Panc1 (cell line): ENCODE results near the gene GDF11. TPM values are rescaled to one million over a fixed set of nuclear protein-coding genes. Genes with fewer than 3 reads are reported as not detected.
A peak's percentile ranks its signal among the peaks of the same experiment; 100 is the strongest.

Source experiments
- ATAC-seq: fragments of 200-7000 bp; cut with Tn5 transposase; 2 replicates; pipeline ENCODE4 v1.9.1; 2020; ENCODE audit warnings: mild to moderate bottlenecking, moderate library complexity
- BruUV-seq: library from RNA; stranded (reverse); fragments of 400-500 nt; replicated peaks from 2 replicates; lab custom pipeline; 2021; lab: Mats Ljungman, UMichigan
- CTCF ChIA-PET: fragments of 300-600 bp; sonication (Branson Sonifier 250); formaldehyde crosslinking; loops from one replicate; lab custom pipeline; 2022; ENCODE audit warnings: antibody characterized with exemption; lab: Charles Lee
- POLR2A ChIA-PET: fragments of 300-600 bp; sonication (Branson Sonifier 250); formaldehyde crosslinking; loops from one replicate; lab custom pipeline; 2022; ENCODE audit warnings: antibody characterized with exemption; lab: Charles Lee
- DNase-seq: peaks from one replicate; pipeline ENCODE4 v3.0.0-alpha.2; 2010; ENCODE audit warnings: low read depth, low spot score
- H3K27ac ChIP-seq: 2 replicates; pipeline ENCODE4 v1.5.1; 2011; ENCODE audit warnings: mild to moderate bottlenecking, low read length, inconsistent platforms
- H3K27me3 ChIP-seq: fragments of 200-500 bp; sonication (Bioruptor generic); 2 replicates; pipeline ENCODE4 v1.6.0; 2014; ENCODE audit warnings: low read length, inconsistent platforms; ENCODE audit not compliant: control insufficient read depth, insufficient read depth
- H3K36me3 ChIP-seq: fragments of 200-500 bp; sonication (Bioruptor generic); 2 replicates; pipeline ENCODE4 v1.5.1; 2014; ENCODE audit warnings: inconsistent platforms, mild to moderate bottlenecking, low read length, moderate library complexity; ENCODE audit not compliant: control insufficient read depth, insufficient read depth
- H3K4me1 ChIP-seq: 2 replicates; pipeline ENCODE4 v1.5.1; 2011; ENCODE audit warnings: inconsistent platforms, mild to moderate bottlenecking, low read length, moderate library complexity; ENCODE audit not compliant: control insufficient read depth, insufficient read depth
- H3K4me3 ChIP-seq, 2 experiments: 2 replicates each; pipeline ENCODE4 v1.5.1; 2011 to 2012; ENCODE audit warnings: low read depth in 2 of 2, low read length in 2 of 2, mild to moderate bottlenecking in 2 of 2, inconsistent platforms in 1 of 2, moderate library complexity in 1 of 2
- H3K9me3 ChIP-seq: fragments of 200-500 bp; sonication (Bioruptor generic); 2 replicates; pipeline ENCODE4 v1.5.1; 2014; ENCODE audit warnings: low read depth, mild to moderate bottlenecking, inconsistent platforms, low read length, moderate library complexity; ENCODE audit not compliant: control insufficient read depth, insufficient read depth
- CTCF ChIP-seq: fragments of 450-650 bp; IDR thresholded peaks from 2 replicates; pipeline ENCODE4 v1.5.1; 2017; ENCODE audit warnings: mild to moderate bottlenecking
- POLR2AphosphoS5 ChIP-seq: IDR thresholded peaks from 2 replicates; pipeline ENCODE4 v1.6.1; 2012; ENCODE audit warnings: mild to moderate bottlenecking, low read depth, low read length, moderate library complexity
- SIN3A ChIP-seq: IDR thresholded peaks from 2 replicates; pipeline ENCODE4 v1.6.1; 2012; ENCODE audit warnings: low read depth, mild to moderate bottlenecking, low read length, moderate library complexity, borderline replicate concordance; ENCODE audit not compliant: insufficient read depth
- TCF7L2 ChIP-seq: IDR thresholded peaks from 2 replicates; pipeline ENCODE4 v1.6.1; 2011; ENCODE audit warnings: mild to moderate bottlenecking, low read depth, low read length, inconsistent platforms
- in situ Hi-C: cut with HindIII; loops from 2 replicates; pipeline ENCODE4 v1.10.0; 2016; ENCODE audit warnings: low sequenced_read_pairs, low pct_unique_long_range_greater_than_20kb
- intact Hi-C: fragments of 100-400 bp; cut with micrococcal nuclease; formaldehyde crosslinking; loops from one replicate; pipeline ENCODE4 v1.10.0; 2022; ENCODE audit not compliant: unreplicated experiment
- total RNA-seq: library from RNA; stranded (reverse); gene quantifications from one replicate; pipeline ENCODE4 v1.2.1, GENCODE V29; 2021; ENCODE audit not compliant: unreplicated experiment
- TF ChIP-seq, protein P1 (sequence below), 2 experiments: IDR thresholded peaks; 2 replicates each; pipeline ENCODE4 v1.6.1; 2011 to 2012; ENCODE audit warnings: low read depth in 2 of 2, control low read depth in 1 of 2, low read length in 1 of 2, mild to moderate bottlenecking in 1 of 2, moderate library complexity in 1 of 2; ENCODE audit not compliant: insufficient read depth in 1 of 2

GDF11 gene
- total RNA-seq, 1 experiment from 2014 or later = 11.8 TPM

- no peak for ATAC-seq
- ChIA-PET CTCF (interaction anchor here (0.7 kb wide), 1 partner anchor 547 kb away, joined by 10 read pairs; no protein-coding TSS in a partner anchor), POLR2A (interaction anchor here (0.5 kb wide), 1 partner anchor 714 kb away, joined by 4 read pairs; no protein-coding TSS in a partner anchor)
- BruUV-seq = TSS peak; percentile 89
- DNase-seq = no peak
- intact Hi-C loops = no loop called here
- H3K27ac ChIP-seq = peak overlapping the region; percentile 93
- peaks cover 20% of the 10 kb centered on the region for H3K4me1 ChIP-seq
- in situ Hi-C loops = no loop called here
- peak overlapping the region; percentile 70 to 78 for H3K4me3 ChIP-seq
- H3K36me3 ChIP-seq = no peaks in the 10 kb centered on the region
- TF ChIP-seq SIN3A (no peak), TCF7L2 (no peak), CTCF (no peak), POLR2AphosphoS5 (no peak)
- TF ChIP-seq, protein P1, sequence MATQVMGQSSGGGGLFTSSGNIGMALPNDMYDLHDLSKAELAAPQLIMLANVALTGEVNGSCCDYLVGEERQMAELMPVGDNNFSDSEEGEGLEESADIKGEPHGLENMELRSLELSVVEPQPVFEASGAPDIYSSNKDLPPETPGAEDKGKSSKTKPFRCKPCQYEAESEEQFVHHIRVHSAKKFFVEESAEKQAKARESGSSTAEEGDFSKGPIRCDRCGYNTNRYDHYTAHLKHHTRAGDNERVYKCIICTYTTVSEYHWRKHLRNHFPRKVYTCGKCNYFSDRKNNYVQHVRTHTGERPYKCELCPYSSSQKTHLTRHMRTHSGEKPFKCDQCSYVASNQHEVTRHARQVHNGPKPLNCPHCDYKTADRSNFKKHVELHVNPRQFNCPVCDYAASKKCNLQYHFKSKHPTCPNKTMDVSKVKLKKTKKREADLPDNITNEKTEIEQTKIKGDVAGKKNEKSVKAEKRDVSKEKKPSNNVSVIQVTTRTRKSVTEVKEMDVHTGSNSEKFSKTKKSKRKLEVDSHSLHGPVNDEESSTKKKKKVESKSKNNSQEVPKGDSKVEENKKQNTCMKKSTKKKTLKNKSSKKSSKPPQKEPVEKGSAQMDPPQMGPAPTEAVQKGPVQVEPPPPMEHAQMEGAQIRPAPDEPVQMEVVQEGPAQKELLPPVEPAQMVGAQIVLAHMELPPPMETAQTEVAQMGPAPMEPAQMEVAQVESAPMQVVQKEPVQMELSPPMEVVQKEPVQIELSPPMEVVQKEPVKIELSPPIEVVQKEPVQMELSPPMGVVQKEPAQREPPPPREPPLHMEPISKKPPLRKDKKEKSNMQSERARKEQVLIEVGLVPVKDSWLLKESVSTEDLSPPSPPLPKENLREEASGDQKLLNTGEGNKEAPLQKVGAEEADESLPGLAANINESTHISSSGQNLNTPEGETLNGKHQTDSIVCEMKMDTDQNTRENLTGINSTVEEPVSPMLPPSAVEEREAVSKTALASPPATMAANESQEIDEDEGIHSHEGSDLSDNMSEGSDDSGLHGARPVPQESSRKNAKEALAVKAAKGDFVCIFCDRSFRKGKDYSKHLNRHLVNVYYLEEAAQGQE (IDR thresholded peaks at IDR 0.05; ENCODE audit: insufficient read depth in 1 of 2, low read depth in 2 of 2, low read length in 1 of 2) = no peak
- no peaks in the 10 kb centered on the region for H3K27me3 ChIP-seq
- no peaks in the 10 kb centered on the region for H3K9me3 ChIP-seq
Observed at GRCh38 chr12:55715169-55715764, 27.7 kb upstream of the GDF11 start.

GRCh38 chr12:55715833-55716581 lies 26.9 kb upstream of the GDF11 start, which contains the start of gene BLOC1S1:
Gene BLOC1S1, plus strand, starts transcription at chr12:55716046. Its CDS starts 6 bp downstream, at chr12:55716052.
- in situ Hi-C loops = no loop called here
- BruUV-seq = no TSS peak

More at GRCh38 chr12:55715833-55716581, 26.9 kb upstream of the GDF11 start, which contains the start of gene BLOC1S1:
- peak; percentile 93 for ATAC-seq
- H3K27me3 ChIP-seq = no peaks in the 10 kb centered on the region
- peak within 1 kb of the TSS; percentile 93 for H3K27ac ChIP-seq
- peaks cover 23% of the 10 kb centered on the region for H3K4me1 ChIP-seq
- DNase-seq = peak; percentile 64
- POLR2A ChIA-PET = interaction anchor here (0.5 to 0.9 kb wide), 2 partner anchors 13 to 713 kb away, joined by 3 to 4 read pairs; partner anchors contain the start of gene CD63
- TF ChIP-seq, protein P1 (IDR thresholded peaks at IDR 0.05; ENCODE audit: insufficient read depth in 1 of 2, low read depth in 2 of 2, low read length in 1 of 2) = no peak
- TF ChIP-seq CTCF = no peak
- TF ChIP-seq SIN3A = peak; percentile 91; the same call in 1 of the 2 replicates
- no peak for TF ChIP-seq TCF7L2
- H3K9me3 ChIP-seq = no peaks in the 10 kb centered on the region
- intact Hi-C loops = no loop called here
- H3K4me3 ChIP-seq = peak within 1 kb of the TSS; percentile 70 to 78
- CTCF ChIA-PET = no interaction called here
- H3K36me3 ChIP-seq = no peaks in the 10 kb centered on the region
